GM18511 (cell line): Measurements from ENCODE around the gene PRKN.

ENCODE experiments used
- ATAC-seq: cut with Tn5 transposase; IDR thresholded peaks from one replicate; pipeline ENCODE4 v1.9.1; 2021; ENCODE audit warnings: mild to moderate bottlenecking, moderate library complexity; ENCODE audit not compliant: unreplicated experiment

PRKN gene

GRCh38 chr6:162256361-162256760, 471.2 kb downstream of the PRKN start:
- no peak for ATAC-seq

- ATAC-seq = no peak
Observed at GRCh38 chr6:162251257-162251656, 476.3 kb downstream of the PRKN start.

- ATAC-seq = no peak
Observed at GRCh38 chr6:162249907-162250642, 477.5 kb downstream of the PRKN start.

GRCh38 chr6:162245830-162246420, 481.6 kb downstream of the PRKN start:
- ATAC-seq = no peak

- ATAC-seq = no peak
Observed at GRCh38 chr6:162244031-162244430, 483.5 kb downstream of the PRKN start.

- no peak for ATAC-seq
Observed at GRCh38 chr6:162242915-162243314, 484.7 kb downstream of the PRKN start.

- no peak for ATAC-seq
Observed at GRCh38 chr6:162239330-162239729, 488.2 kb downstream of the PRKN start.

- no peak for ATAC-seq
Observed at GRCh38 chr6:162238675-162239074, 488.9 kb downstream of the PRKN start.

GRCh38 chr6:162237331-162237730, 490.2 kb downstream of the PRKN start:
- no peak for ATAC-seq

- ATAC-seq = no peak
Observed at GRCh38 chr6:162234631-162235030, 492.9 kb downstream of the PRKN start.

- no peak for ATAC-seq
Observed at GRCh38 chr6:162230147-162230752, 497.3 kb downstream of the PRKN start.

- ATAC-seq = no peak
Observed at GRCh38 chr6:162229093-162229492, 498.5 kb downstream of the PRKN start.

- no peak for ATAC-seq
Observed at GRCh38 chr6:162226803-162227202, 500.8 kb downstream of the PRKN start.

GRCh38 chr6:162222521-162222920, 505.0 kb downstream of the PRKN start:
- no peak for ATAC-seq

- ATAC-seq = no peak
Observed at GRCh38 chr6:162220876-162221275, 506.7 kb downstream of the PRKN start.

- ATAC-seq = no peak
Observed at GRCh38 chr6:162219266-162219665, 508.3 kb downstream of the PRKN start.

- ATAC-seq = no peak
Observed at GRCh38 chr6:162217811-162218493, 509.6 kb downstream of the PRKN start.

GRCh38 chr6:162217058-162217457, 510.5 kb downstream of the PRKN start:
- no peak for ATAC-seq

- ATAC-seq = no peak
Observed at GRCh38 chr6:162211777-162212176, 515.8 kb downstream of the PRKN start.

- ATAC-seq = no peak
Observed at GRCh38 chr6:162211022-162211421, 516.5 kb downstream of the PRKN start.

- no peak for ATAC-seq
Observed at GRCh38 chr6:162203287-162203686, 524.3 kb downstream of the PRKN start.
